Activated naive CD4-positive, alpha-beta T cell treated with Interleukin-2 at 50 U/mL for 16 hours (primary cell): ENCODE data around the gene METTL26.
A peak's percentile ranks its signal among the peaks of the same experiment; 100 is the strongest.
"Not testable (repeated sequence)": the region's sequence is repeated elsewhere in the genome, so short reads cannot be mapped to it uniquely, and the experiment has no call there.

Experiments
- DNase-seq: peaks from one replicate; pipeline ENCODE4 v3.0.0-alpha.2; 2020

Gene METTL26

DNA sequence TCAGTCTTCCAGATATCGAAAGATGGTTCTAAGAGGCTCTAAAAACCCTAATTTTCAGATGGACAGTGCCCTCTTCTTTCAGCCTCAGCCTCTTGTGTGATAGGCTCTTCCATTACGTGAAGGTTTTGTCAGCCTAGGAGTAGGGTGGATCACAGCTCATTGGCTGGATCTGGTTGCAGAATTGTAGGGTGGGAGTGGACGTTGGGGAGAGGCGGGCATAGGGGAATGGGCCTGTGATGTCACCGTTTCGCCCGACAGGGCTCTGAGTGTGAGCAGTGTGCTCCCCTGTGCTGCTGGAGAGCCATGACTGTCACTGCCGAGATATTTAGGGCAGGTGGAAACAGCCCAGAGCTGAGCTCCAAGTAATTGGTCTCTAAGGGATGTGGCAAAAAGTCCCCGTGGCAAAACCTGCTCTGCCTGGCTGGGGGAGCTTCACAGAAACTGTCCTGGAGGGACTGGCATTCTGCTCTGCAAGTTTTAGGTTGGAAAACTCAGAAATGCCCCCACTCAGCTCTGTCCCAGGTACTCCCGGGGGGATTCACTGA, 11.5 kb downstream of the METTL26 start:
- DNase-seq: no peak

DNA sequence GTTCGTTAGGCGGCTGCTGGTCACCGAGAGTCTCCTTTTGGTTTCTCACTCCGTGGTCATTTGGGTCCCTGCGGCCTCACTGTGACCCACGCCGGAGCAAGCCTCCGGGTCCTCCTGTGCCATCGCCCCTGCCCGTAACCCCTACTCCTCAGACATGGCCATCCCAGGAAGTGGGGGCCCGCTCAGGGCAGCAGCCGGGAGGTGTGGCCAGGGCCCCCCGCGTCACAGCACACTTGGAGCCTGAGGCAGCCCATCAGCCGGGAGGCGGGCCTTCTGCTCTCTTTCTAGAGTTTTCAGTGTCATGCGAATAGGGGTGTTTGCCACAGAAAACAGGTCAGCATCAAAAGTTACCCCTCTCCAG, 13.2 kb downstream of the METTL26 start:
- DNase-seq: no peak

DNA sequence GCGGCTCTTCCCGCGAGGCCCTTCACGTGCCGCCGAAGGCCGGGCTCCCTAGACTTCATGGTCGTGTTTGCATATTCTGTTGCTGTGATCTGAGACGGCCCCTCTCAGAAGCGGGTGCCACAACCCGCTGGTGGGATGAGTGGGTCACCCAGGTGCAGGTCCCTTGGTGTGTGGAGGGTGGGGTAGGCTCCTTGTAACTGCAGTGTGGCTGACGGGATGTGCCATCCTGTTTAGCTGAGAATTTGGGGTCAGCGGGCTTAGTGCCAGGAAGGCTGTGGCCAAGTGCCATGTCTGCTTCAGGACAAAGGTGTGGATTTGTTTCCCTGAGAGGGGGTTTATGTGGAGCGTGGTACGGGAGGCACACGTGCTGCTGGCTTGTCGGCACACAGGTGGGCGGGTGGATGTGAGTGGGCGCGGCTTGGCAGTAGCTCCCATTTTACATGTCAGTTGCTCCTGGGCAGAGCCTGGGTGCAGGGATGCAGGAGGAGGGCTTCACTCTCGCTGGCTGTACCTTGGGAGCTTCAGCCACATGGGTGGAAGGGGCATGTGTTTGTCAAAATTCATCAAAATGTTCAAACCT, 14.5 kb downstream of the METTL26 start:
- no peak for DNase-seq

- no peak for DNase-seq
Measured at GRCh38 chr16:620700-621525, 15.2 kb downstream of the METTL26 start.

DNA sequence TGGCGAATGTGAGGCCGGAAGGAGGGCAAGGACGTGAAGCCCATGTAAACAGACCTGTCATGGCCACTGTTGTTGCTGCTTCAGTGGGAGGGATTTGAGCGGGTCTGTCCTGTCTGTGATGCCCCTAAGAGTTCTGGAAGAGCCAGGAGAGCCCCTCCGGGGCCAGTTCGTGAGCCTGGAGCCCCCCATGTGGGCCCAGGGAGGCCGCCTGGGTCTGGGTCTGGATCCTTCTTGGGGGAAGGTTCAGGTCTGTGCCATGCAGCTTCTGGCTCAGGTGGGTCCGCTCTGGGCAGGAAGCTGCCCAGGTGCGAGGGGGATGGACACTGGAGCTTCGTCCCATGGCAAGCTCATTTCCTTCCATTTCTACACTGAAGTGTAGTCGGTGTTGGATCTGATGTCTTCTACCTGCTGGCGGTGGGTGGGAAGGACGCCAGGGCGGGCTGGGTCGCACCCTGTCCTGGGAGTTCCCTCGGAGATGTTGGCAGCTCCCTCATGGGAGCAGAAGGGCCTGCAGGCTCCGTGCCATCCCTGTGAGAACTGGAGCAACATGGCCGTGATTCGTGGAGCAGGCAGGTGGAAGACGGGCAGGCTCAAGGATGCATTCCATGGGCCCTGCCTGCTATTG, 16.5 kb downstream of the METTL26 start:
- DNase-seq: no peak

GRCh38 chr16:617855-618254, 18.2 kb downstream of the METTL26 start:
- no peak for DNase-seq

GRCh38 chr16:616733-617586, 19.1 kb downstream of the METTL26 start:
- DNase-seq: no peak

- DNase-seq: no peak
Measured at GRCh38 chr16:615122-615521, 21.0 kb downstream of the METTL26 start.

- DNase-seq: peak; percentile 69
Measured at GRCh38 chr16:610513-611381, 25.4 kb downstream of the METTL26 start.

DNA sequence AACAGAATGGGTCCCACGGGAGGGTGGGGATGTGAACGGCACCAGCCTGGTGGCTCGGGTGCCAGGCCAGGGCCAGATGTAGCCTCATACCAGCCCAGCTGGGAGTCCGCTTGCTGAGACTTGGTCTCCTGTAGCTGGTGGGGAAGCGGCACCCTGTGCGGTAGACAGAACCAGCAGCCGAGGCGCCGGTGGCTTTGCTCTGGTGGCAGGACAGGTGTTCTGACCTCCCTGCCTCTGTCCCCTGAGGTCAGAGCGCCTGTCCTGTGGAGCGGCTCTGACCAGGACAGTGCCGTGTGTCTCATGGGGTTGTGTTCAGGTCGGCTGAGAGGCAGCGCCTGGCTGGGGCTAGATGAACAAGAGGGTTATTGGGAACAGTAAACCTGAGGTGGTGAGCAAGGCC, 26.1 kb downstream of the METTL26 start:
- DNase-seq: no peak

DNA sequence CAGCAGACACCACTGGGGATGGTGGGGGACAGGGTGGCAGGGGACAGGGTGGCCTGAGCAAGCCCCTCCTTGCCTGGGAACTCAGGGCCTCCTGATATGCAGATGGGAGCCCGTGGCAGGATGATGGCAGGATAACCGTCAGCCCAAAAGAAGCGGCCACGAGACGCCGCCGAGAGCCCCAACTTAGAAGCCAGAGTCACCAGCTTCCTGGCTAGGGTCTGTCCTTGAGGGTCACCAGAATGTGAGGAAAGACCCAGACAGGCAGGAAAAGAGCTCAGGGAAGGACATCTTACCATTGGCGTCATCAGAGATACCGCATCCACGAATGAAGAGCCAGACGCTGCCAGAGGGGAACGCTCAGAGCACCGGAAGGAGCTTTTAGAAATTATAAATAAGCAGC, 26.8 kb downstream of the METTL26 start:
- DNase-seq: no peak

DNA sequence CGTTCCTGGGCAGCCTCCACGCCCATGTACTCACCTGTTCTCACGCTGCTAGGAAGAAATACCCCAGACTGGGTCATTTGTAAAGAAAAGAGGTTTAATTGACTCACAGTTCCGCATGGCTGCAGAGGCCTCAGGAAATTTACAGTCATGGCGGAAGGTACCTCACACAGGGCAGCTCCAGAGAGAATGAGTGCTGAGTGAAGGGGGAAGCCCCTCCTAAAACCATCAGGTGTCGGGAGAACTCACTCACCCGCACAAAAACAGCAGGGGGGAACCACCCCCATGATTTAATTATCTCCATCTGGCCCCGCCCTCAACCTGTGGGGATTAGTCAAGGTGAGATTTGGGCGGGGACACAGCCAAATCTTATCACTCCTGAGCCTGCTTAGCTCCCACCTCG, 28.1 kb downstream of the METTL26 start:
- DNase-seq: peak; percentile 49

- DNase-seq: no peak
Measured at GRCh38 chr16:606656-607307, 29.3 kb downstream of the METTL26 start.

DNA sequence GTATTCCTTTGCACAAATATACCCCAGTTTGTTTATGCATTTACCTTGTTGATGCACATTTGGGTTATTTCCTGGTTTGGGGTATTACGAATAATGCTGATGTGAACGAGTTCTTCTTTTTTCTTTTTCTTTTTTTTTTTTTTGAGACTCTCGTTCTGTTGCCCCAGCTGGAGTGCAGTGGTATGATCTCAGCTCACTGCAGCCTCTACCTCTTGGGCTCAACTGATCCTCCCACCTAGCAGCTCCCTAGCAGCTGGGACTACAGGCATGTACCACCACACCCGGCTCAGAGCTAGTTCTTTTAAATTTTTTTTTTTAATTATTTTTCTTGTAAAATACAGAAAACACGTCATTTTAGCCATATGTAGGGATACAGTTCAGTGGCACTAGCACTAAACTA, 32.2 kb downstream of the METTL26 start:
- DNase-seq: no peak

DNA sequence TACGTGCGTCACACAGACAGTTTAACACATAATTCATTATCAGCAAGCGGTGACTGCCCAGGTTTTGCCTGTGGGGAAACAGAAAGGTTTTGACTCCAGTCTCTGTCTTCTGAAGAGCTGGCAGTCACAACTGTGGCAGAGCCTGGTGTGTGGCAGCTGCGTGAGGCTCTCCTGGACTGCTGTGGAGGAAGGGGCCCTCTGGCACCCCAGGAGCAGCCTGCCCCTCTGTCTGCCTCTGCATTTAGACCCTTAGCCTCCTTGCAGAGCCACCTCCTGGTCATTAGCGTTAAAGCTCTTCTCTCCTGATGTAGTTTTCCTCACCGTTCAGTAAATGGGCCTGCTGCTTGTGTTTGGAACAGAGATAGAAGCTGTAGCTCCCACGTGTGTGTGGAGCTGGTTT, 35.3 kb downstream of the METTL26 start:
- DNase-seq: no peak

DNA sequence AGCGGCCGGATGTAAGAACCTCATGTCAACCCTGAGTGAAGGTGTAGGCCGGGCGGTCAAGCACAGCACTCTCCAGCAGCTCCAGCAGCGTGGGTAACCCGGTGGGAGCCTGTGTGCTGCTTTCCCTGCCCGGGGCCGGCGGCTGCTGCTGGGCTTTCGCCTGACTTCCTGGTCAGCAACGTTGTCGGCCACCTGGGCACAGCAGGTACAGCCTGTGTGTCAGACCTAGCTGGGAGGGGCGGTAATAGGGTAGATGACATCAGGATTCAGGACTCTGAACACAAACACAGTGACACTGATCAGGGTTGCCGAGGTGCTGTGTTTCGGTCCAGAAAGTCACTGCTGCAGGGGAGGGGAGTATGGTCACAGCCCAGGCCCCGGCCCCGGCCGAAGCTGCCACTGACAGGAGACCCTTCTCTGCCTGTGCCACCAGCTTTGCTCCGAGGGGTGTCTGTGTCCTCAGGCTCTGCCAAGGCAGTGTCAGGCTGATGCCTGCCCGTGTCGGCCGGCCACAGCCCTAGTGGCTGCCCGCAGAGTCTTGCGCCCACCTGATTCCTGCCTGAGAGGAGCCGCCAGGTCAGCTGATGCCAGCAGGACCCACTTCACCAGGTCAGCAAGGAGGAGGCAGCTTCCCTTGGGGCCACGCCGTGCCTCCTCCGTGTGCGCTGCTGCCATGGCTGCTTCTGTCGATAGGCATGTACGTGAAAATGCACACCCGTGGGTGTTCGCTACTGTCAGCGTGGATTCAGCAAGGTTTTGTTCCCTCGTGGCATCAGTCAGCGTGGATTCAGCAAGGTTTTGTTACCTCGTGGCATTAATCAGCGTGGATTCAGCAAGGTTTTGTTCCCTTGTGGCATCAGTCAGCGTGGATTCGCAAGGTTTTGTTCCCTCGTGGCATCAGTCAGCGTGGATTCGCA, 37.0 kb downstream of the METTL26 start:
- no peak for DNase-seq

DNA sequence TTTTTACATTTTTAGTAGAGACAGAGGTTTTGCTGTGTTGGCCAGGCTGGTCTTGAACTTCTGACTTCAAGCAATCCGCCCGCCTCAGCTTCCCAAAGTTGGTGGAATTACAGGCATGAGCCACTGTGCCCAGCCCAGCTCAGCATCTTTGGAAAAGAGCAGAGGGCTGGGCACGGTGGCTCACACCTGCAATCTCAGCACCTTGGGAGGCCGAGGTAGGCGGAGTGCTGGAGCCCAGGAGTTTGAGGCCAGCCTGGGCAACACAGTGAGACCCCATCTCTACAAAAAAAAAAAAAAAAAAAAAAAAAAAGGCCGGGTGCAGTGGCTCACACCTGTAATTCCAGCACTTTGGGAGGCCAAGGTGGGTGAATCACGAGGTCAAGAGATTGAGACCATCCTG, 38.5 kb downstream of the METTL26 start:
- not testable (repeated sequence) for DNase-seq

- no peak for DNase-seq
Measured at GRCh38 chr16:596736-597060, 39.4 kb downstream of the METTL26 start.

GRCh38 chr16:595942-596735, 40.0 kb downstream of the METTL26 start:
- DNase-seq: no peak

- no peak for DNase-seq
Measured at GRCh38 chr16:595094-595528, 41.0 kb downstream of the METTL26 start.
